GM19438 (cell line): ENCODE data around the gene SLC38A9.
"Not testable (repeated sequence)": the region's sequence is repeated elsewhere in the genome, so short reads cannot be mapped to it uniquely, and the experiment has no call there.

Experiments
- ATAC-seq: cut with Tn5 transposase; IDR thresholded peaks from one replicate; pipeline ENCODE4 v1.9.1; 2021; ENCODE audit warnings: low read depth; ENCODE audit not compliant: unreplicated experiment

SLC38A9 gene

DNA sequence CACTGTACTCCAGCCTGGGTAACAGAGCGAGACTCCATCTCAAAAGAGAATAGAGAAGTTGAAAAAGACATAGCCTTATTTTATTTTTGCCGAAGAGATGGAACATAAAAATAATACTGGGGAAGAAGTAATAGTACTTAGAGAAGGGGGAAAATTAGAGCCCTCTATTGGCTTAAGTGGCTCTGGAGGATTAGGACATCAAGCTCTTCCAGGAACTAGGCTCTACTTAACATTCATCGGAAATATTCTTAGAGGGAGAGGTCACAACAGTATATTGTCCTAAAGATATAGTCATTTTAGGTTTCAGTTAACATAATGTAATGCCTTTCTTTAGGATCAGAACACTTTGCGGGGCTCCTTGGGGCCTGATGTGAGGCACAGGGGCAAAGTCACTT is 91.4 kb downstream of the SLC38A9 start:
- no peak for ATAC-seq

DNA sequence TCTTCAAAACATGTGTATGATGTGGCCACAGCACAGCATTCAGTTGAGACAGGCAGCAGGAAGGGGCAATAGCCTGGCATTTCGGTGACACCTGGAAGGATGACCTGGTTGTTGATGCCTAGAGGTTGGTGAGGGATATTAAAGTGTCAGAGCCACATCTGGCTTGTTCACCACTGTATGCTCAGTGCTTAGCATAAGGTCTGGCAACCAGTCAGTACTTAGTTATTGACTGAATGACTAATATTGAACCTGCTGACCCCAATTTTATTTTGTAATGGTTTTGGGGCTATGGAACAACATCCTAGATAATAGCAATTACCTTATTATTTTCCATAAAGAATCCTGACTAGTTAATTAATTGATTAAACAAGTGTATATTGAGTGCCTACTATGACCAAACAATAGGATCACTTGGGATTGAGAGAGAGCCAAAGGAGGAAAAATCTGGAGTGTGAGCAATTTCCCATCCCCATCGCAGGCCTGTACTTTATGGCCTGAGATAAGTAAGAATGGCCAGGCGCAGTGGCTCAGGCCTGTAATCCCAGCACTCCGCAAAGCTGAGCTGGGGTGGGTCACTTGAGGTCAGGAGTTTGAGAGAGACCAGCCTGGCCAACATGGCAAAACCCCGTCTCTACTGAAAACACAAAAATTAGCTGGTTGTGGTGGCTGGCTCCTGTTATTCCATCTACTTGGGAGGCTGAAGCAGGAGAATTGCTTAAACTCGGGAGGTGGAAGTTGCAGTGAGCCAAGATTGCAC is 91.9 kb downstream of the SLC38A9 start:
- no peak for ATAC-seq

DNA sequence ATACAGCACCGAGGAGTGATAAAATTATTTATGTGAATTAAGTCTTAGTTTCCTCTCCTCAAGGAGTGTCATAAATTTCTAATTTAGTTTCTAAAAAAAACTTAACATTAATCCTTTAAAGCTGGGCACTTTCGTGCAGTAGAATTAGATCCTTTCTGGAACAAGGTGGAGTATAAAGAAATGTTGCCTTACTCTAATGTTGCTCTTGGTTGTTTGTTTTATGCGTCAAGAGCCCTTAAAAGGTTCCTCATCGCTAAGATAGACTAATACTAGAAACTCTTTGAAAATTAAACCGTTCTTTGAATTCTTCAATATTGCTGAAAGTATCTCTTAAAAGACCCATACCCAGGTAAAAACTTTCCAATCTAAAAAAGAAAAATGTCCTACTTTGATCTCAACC is 93.8 kb downstream of the SLC38A9 start:
- no peak for ATAC-seq

DNA sequence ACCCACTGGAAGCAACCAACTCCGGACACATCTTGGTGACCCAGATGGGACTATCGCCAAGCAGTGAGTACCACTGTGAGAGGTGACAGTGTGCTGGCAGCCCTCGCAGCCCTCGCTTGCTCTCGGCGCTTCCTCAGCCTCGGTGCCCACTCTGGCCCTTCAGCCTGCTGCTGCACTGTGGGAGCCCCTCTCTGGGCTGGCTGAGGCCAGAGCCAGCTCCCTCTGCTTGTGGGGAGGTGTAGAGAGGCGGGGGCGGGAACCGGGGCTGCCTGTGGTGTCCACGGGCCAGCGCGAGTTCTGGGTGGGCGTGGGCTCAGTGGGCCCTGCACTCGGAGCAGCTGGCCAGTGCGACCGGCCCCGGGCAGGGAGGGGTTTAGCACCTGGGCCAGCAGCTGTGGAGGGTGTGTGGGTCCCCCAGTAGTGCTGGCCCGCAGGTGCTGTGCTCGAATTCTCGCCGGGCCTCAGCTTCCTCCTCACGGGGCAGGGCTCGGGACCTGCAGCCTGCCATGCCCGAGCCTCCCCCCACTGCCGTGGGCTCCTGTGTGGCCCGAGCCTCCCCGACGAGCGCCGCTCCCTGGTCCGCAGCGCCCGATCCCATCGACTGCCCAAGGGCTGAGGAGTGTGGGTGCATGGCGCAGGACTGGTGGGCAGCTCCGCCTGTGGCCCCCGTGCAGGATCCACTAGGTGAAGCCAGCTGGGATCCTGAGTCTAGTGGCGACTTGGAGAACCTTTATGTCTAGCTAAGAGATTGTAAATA is 98.8 kb downstream of the SLC38A9 start:
- no peak for ATAC-seq

DNA sequence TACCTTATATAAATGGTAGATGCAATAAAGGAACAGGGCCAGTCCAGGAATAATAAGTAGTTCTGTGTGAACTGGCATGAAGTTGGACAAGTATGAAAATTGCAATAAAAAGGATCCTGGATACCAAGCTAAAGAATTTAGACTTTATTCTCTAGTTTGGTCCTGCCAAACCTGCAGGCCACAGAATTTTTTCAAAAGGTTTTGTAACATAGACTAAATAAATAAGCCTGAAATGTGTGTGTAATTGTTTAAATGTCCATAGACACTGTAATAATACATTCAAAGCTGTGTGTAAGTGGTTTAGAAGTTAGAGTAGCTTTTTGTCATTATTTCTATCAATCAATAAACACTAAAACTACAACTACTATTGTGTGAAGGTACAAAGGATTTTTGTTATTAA is 101.6 kb downstream of the SLC38A9 start:
- ATAC-seq, result no peak

DNA sequence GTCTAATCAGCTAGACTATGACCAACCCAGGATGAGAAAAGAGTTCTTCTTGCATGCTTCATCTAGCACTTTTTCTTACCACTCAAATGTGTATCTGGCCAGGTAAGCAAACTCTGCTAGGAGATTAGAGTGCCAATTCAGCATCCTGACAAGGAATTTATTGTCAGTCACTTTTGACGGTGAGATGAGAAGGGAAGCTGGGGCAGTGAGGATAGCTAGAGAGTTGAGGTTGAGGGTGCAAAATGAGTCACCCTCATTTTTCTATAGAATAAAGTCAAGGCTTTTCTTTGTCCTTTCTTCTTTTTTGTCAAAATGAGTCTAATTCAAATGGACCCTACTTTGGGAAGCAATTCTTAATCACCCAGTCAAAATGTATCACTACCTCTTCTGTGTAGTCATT is 102.7 kb downstream of the SLC38A9 start:
- ATAC-seq, result no peak

DNA sequence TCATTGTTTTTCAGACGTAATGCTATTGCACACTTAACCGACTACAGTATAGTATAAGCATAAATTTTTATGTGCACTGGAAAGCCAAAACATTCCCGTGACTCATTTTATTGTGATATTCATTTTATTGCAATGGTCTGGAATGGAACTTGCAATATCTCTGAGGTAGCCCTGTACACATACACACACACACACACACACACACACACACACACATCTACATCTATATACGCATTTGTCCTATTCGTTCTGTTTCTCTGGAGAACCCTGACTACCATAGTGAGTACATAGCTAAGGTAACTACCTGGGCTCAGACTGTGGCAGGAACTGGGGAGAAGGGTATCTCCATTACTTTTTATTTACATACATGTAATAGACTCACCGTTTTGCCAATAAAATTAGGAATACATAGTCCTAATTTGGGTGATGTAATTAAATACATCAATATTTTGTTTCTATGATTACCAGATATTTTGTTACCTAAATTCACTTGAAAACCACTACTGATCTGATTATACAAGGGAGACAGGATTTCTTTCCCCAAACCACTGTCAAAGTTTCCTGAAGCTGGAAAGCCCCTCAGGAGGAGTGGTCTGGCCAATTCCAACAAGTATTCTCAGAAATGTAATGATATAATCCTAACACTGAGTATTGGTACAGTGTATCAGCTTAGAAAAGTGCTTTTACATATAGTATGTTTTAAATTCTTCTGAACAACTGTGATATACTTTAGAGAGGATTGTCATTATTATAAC is 103.4 kb downstream of the SLC38A9 start:
- ATAC-seq, result no peak

DNA sequence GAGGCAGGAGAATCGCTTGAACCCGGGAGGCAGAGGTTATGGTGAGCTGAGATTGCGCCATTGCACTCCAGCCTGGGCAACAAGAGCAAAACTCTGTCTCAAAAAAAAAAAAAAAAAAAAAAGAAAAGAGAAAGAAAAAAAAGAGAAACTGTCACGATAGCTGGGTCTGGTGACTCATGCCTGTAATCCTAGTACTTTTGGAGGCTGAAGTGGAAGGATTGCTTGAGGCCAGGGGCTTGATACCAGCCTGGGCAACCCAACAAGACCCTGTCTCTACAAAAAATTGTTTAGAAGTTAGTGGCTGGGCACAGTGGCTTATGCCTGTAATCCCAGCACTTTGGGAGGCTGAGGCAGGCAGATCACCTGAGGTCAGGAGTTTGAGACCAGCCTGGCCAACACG is 104.8 kb downstream of the SLC38A9 start:
- not testable (repeated sequence) for ATAC-seq

DNA sequence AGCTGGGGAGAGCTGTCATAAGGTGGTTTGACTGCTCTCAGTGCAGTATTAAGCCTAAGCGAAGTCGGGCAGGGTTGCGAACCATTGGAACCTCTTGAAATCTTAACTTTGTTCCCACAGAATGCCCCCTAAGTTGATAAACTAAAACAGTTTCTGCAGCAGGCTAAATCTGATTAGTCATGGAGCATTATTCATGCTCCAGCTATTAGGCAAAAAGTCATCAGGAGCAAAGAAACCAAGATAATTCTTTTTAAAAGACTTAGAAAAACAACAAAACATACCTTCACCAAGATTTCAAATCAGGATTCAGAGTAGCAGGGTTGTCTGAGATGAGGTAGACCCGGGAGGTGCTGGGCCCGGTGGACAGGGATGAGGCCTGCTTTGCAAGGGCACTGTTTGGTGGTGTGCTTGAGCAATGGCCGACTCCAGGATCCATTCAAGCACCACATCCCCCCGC is 107.5 kb downstream of the SLC38A9 start:
- no peak for ATAC-seq

DNA sequence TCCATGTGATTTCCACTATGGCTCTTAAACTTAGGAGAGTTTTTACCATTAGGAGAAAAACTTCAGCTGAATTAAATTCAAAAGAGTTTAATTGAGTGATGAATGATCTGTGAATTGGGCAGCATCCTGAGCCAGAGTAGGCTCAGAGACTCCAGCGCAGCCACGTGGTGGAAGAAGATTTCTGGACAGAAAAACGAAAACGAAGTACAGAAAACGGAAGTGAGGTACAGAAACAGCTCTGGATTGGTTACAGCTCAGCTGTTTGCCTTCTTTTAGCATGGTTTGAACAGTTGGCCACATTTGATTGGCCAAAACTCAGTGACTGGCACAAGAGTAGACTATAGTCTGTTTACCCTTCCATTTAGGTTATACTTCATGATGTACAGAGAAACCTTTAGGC is 108.2 kb downstream of the SLC38A9 start:
- ATAC-seq, result no peak

DNA sequence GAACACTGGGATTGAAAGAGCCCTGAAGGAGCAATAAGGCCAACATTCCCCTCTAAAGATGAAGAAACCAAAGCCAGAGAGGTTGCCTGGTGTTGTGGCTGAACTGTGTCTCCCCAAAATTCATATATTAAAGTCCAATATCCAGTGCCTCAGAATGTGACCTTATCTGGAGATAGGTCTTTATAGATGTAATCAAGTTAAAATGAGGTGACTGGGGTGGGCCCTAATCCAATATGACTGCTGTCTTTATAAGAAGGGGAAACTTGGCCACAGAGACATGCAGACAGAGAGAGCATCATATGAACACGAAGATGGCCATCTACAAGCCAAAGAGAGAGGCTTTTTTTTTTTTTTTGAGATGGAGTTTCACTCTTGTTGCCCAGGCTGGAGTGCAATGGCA is 110.5 kb downstream of the SLC38A9 start:
- ATAC-seq, result no peak

DNA sequence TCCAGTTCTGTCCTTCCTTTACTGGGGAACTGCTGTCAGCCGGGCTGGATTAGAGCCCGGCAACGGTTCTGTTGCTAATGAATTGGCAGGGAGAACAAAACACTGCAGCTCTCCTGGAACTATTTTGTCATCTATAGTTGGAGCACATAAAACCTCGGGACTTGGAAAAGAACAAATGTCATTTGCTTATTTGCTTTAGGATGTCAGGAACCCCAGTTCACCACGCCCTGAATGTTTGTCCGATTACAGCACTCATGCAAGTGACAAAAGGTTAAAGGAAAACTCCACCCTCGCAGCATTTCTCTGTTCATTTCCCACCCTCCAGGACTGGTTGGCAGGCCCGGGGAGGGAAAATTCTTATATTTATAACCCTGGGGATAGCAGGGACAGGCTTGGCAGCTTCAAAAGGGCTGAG is 110.9 kb downstream of the SLC38A9 start:
- no peak for ATAC-seq

DNA sequence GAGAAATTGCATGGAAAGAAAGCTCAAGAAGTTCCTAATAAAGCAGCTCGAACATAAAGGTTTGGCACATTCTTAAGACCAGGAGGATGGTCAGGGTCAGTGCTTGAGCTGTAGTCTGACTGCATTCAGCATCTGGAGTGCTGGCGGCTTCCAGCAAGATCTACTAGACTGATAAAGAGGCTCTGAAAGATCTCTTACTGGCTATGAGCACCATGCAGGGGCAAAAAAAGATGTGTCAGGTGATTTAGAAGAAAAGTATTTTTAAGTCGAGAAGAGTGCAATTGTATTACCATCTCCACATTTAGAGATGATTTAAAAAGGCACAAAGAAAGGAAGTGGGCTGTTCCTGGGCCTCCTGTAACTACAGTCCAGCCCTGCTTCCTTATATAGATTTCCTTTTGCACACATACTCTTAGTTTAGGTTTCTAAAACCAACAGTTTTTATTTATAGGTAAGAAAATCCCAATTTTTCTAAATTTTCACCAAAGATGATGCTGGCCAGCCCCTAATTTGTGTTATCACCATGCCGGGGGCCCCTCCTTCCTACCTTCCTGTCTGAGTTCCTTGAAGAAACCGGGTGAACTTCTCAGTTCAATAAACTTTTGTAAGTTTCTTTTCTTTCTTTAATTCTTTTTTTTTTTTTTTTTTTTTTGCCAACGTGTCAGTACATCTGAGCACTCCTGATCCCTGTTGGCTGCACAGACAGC is 111.5 kb downstream of the SLC38A9 start:
- ATAC-seq, result no peak

DNA sequence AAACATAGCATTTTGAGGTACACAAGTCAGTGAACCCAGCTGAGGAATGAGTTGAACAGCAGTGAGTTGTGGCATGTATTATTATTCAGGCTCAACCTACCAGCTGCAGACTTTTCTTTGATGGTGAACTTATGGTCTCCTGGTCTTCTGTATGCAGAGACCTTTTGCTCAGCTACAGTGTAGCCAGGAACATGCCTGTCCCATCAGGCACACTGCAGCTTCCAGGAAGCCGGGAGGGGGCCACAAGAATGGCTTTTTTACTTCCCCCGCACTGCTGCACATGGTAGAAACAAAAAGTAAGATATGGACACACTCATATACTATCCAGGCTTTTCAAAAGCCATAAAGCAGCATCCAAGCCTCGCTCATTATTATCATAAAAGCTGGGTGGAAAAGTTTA is 112.0 kb downstream of the SLC38A9 start:
- ATAC-seq, result no peak

DNA sequence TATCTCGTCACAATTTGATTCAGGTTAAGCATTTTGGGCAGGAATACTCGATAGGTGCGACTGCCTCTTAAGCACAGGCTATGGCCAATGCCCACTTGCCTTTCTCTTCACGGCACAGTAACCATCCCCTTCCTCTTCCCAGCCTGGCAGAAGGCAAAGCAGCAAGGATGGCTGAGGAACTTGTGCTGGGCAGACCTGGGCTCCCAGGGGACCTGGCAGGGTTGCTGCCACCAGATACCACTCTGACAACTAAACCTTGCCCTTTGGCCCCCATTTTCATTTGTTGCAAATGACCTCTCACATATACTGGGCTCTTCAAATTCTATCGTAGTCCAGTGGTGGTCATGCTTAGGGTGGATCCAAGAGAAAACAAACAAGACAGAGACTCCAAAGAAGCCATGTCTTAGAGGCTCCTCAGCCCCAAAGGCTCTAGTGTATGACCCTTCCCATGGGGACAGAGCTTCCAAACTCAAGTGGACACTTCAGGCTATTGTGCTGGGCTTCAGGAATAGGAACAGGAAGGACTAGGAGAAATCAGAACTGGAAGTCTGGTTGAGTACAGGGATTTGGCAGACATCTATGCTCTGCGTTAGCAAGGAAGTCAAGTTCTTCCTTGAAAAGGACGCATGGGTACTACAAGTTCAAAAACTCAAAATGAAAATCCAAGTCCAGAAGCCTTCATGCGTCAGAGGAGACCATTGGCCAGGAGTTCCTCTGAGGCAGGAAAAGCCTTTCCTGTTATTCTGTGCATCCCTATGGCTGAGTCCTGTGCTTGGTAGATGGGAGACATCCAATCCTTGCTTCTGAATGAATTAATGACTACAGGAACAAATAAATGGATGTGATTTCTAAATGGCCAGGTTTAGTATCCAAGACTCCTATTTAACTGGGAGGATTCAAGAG is 112.7 kb downstream of the SLC38A9 start:
- no peak for ATAC-seq

DNA sequence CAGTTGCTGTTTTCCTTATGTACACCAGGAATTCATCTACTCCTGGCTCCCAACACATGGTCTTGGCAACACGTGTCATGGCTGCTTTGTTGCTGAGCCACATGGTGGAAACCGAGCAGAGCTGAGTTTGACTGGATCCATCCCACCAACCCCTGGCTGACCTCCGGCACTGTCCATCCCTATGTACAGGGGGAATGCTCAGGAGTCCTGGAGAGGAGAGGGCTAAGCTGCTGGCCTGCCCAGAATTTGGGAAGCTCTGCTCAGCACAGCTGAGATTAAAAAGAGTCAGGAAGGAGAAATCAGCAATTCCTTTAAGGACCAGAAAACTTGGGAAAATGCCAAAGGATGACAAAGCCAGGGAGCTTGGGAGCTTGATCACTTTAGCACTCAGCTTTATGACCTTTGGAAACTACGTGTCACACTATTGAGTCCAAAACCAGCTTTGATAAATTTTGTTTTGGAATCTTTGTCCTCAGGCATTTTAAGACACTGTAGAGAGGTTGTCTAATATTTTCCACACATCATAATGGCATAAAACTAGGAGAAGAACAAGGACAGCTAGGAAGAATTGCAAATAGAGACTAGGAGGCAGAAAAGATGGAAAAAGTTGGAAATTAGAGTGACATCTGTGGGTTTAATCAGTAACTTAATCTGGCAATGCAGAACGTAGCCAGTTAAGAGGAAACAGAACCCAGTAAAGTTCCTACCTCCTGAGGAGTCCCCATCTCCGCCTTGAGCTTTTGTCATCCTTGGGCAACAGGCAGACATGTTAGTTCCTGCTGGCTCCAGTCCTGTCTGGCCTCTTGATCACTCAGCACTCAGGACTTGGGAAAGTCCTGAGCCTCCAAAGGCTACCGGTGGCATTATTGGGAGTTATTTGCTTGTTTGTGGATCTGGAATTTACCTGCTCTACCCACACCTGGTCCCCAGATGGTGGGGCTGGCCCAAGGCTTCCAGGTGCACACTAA is 114.8 kb downstream of the SLC38A9 start:
- no peak for ATAC-seq

DNA sequence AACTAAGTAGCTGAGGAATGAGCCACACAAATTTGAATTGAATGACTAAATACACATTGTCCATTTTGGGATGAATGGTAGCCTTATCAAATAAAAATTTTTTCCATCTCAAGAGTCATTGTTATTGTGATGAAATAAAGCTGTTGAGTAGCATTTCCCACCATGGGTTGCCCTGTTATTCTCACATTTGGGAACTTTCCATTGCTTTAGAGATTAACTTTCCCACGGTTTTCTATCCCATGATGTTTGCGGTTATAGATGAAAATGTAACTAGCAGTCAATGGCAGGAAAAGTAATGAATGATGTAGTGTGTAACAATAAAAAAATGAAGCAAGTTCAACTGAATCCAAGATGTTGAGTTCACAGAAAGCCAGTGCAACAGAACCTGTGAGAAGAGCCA is 117.5 kb downstream of the SLC38A9 start:
- no peak for ATAC-seq

DNA sequence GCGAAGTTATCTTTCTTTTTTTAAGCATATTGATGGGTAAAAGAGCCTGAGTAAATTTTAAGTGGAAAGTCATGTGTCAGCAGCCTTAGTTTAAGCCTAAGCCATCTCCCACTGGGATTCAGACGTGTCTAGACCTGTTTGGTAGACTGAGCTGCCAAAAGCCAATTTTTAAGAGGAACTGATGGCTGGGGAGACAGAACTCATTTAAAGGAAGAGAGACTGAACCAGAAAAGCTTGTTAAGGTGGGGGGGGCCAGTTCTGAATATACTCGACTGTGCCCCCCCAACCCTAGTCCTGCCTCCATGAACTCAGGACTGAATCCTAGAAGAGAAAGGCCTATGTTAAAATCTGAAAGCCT is 119.0 kb downstream of the SLC38A9 start:
- no peak for ATAC-seq
